Smooth muscle cell (in vitro differentiated cells): ENCODE measurements around the gene DYNC1H1. TPM values are rescaled to one million over a fixed set of nuclear protein-coding genes. Genes with fewer than 3 reads are reported as not detected.

Experiments used
- DNase-seq: peaks from one replicate; lab custom pipeline; 2025; ENCODE audit not compliant: unreplicated experiment; lab: John Stamatoyannopoulos, UW
- H2AFZ ChIP-seq: fragments of 200-600 bp; sonication (generic); 2 replicates; pipeline ENCODE4 v1.6.0; 2016; ENCODE audit warnings: antibody characterized with exemption, low read depth, mild to moderate bottlenecking
- H3F3A ChIP-seq: fragments of 200-600 bp; sonication (generic); 2 replicates; pipeline ENCODE4 v1.6.0; 2017; ENCODE audit warnings: antibody characterized with exemption, low read depth
- H3K27ac ChIP-seq: fragments of 200-600 bp; sonication (generic); 2 replicates; pipeline ENCODE4 v1.5.1; 2016; ENCODE audit warnings: low read depth, mild to moderate bottlenecking
- H3K27me3 ChIP-seq: fragments of 200-600 bp; sonication (generic); 2 replicates; pipeline ENCODE4 v1.6.1; 2016; ENCODE audit warnings: low read depth, mild to moderate bottlenecking
- H3K36me3 ChIP-seq: fragments of 200-600 bp; sonication (generic); 2 replicates; pipeline ENCODE4 v1.5.1; 2016; ENCODE audit warnings: low read depth
- H3K4me1 ChIP-seq: fragments of 200-600 bp; sonication (generic); 2 replicates; pipeline ENCODE4 v1.5.1; 2016; ENCODE audit warnings: low read depth
- H3K4me2 ChIP-seq: fragments of 200-600 bp; sonication (generic); 2 replicates; pipeline ENCODE4 v1.6.0; 2016; ENCODE audit warnings: mild to moderate bottlenecking
- H3K4me3 ChIP-seq: fragments of 200-600 bp; sonication (generic); 2 replicates; pipeline ENCODE4 v1.5.1; 2016; ENCODE audit warnings: mild to moderate bottlenecking
- H3K79me2 ChIP-seq: fragments of 200-600 bp; sonication (generic); 2 replicates; pipeline ENCODE4 v1.6.0; 2016; ENCODE audit warnings: low read depth, mild to moderate bottlenecking
- H3K9ac ChIP-seq: fragments of 200-600 bp; sonication (generic); 2 replicates; pipeline ENCODE4 v1.6.0; 2016; ENCODE audit warnings: low read depth
- H3K9me3 ChIP-seq: fragments of 200-600 bp; sonication (generic); replicated peaks from 2 replicates; pipeline ENCODE4 v1.5.1; 2016; ENCODE audit warnings: low read depth
- H4K20me1 ChIP-seq: fragments of 200-600 bp; sonication (generic); 2 replicates; pipeline ENCODE4 v1.6.0; 2016; ENCODE audit warnings: low read depth
- CTCF ChIP-seq: fragments of 200-600 bp; sonication (generic); IDR thresholded peaks from 2 replicates; pipeline ENCODE4 v1.5.1; 2017; ENCODE audit warnings: borderline replicate concordance, mild to moderate bottlenecking, antibody characterized with exemption; ENCODE audit not compliant: insufficient read depth, poor library complexity, severe bottlenecking
- WGBS: methylation state at CpG from one replicate; pipeline ENCODE4 v1.1.7; 2016; ENCODE audit warnings: low lambda C conversion rate; 5-methylcytosine and 5-hydroxymethylcytosine counted together
- polyA plus RNA-seq: library from polyadenylated mRNA; unstranded; fragments of >200 nt; fragmentation: Nextera tagmentation; extraction: Ambion mirVana; gene quantifications from 2 replicates; pipeline ENCODE4 v1.2.1, GENCODE V29; 2016
- total RNA-seq: library from RNA; depleted of rRNA; stranded (reverse); fragments of >200 nt; gene quantifications from 2 replicates; pipeline ENCODE4 v1.2.3, GENCODE V29; 2014

DYNC1H1 gene
- total and polyA plus RNA-seq, 2 experiments from 2014 or later = 137 to 399 TPM

- no peaks in the 10 kb centered on the region for H3F3A ChIP-seq
- H3K79me2 ChIP-seq = no peaks in the 10 kb centered on the region
- H3K4me3 ChIP-seq = no peak overlapping the region
- H3K4me1 ChIP-seq = no peaks in the 10 kb centered on the region
- H3K9me3 ChIP-seq = no peaks in the 10 kb centered on the region
- no peak for TF ChIP-seq CTCF
- peaks cover 31% of the 10 kb centered on the region for H3K36me3 ChIP-seq
- DNase-seq = no peak
- H2AFZ ChIP-seq = no peak overlapping the region
- peaks cover 5% of the 10 kb centered on the region for H4K20me1 ChIP-seq
- H3K4me2 ChIP-seq = no peak overlapping the region
- no peak overlapping the region for H3K27ac ChIP-seq
- 97% methylated on average over 9 of the region's 9 CpGs for WGBS
- H3K27me3 ChIP-seq = no peaks in the 10 kb centered on the region
- no peak overlapping the region for H3K9ac ChIP-seq
Observed at GRCh38 chr14:102035914-102036313, 71.5 kb downstream of the DYNC1H1 start.

- H2AFZ ChIP-seq = no peak overlapping the region
- no peak for DNase-seq
- no peaks in the 10 kb centered on the region for H3K4me1 ChIP-seq
- no peaks in the 10 kb centered on the region for H3K9me3 ChIP-seq
- H4K20me1 ChIP-seq = peaks cover 5% of the 10 kb centered on the region
- WGBS = 86% methylated on average over 1 of the region's 1 CpG
- no peak for TF ChIP-seq CTCF
- no peaks in the 10 kb centered on the region for H3K79me2 ChIP-seq
- no peak overlapping the region for H3K4me3 ChIP-seq
- H3F3A ChIP-seq = no peaks in the 10 kb centered on the region
- H3K27ac ChIP-seq = no peak overlapping the region
- H3K9ac ChIP-seq = no peak overlapping the region
- H3K36me3 ChIP-seq = peaks cover 30% of the 10 kb centered on the region
- no peaks in the 10 kb centered on the region for H3K27me3 ChIP-seq
- no peak overlapping the region for H3K4me2 ChIP-seq
Observed at GRCh38 chr14:102037686-102038085, 73.3 kb downstream of the DYNC1H1 start.

- 98% methylated on average over 16 of the region's 16 CpGs for WGBS
- DNase-seq = no peak
- H3K36me3 ChIP-seq = peaks cover 20% of the 10 kb centered on the region
- no peak for TF ChIP-seq CTCF
- no peaks in the 10 kb centered on the region for H3K9me3 ChIP-seq
- H3K4me1 ChIP-seq = no peaks in the 10 kb centered on the region
- no peaks in the 10 kb centered on the region for H3K27me3 ChIP-seq
- H2AFZ ChIP-seq = no peak overlapping the region
- H3K4me2 ChIP-seq = no peak overlapping the region
- H3K4me3 ChIP-seq = no peak overlapping the region
- H3K27ac ChIP-seq = no peak overlapping the region
- H3K9ac ChIP-seq = no peak overlapping the region
- no peaks in the 10 kb centered on the region for H3F3A ChIP-seq
- H4K20me1 ChIP-seq = no peaks in the 10 kb centered on the region
- no peaks in the 10 kb centered on the region for H3K79me2 ChIP-seq
Observed at GRCh38 chr14:102039157-102039556, 74.8 kb downstream of the DYNC1H1 start.

GRCh38 chr14:102040153-102040552 lies 75.8 kb downstream of the DYNC1H1 start:
- no peaks in the 10 kb centered on the region for H3K79me2 ChIP-seq
- no peak overlapping the region for H3K9ac ChIP-seq
- H3K4me1 ChIP-seq = no peaks in the 10 kb centered on the region
- WGBS = 95% methylated on average over 13 of the region's 13 CpGs
- H4K20me1 ChIP-seq = no peaks in the 10 kb centered on the region
- TF ChIP-seq CTCF = no peak
- peaks cover 14% of the 10 kb centered on the region for H3K36me3 ChIP-seq
- no peak overlapping the region for H3K4me2 ChIP-seq
- H3K27ac ChIP-seq = no peak overlapping the region
- H3K9me3 ChIP-seq = no peaks in the 10 kb centered on the region
- DNase-seq = no peak
- H2AFZ ChIP-seq = no peak overlapping the region
- no peaks in the 10 kb centered on the region for H3K27me3 ChIP-seq
- no peaks in the 10 kb centered on the region for H3F3A ChIP-seq
- no peak overlapping the region for H3K4me3 ChIP-seq
